GM12878 (cell line): ENCODE results near the gene MACROD2. TPM values are rescaled to one million over a fixed set of nuclear protein-coding genes. Genes with fewer than 3 reads are reported as not detected.
A peak's percentile ranks its signal among the peaks of the same experiment; 100 is the strongest.

Source experiments
- ATF2 ChIP-seq: IDR thresholded peaks from 2 replicates; pipeline ENCODE4 v1.6.1; 2012; ENCODE audit warnings: low read length, inconsistent platforms
- BCL3 ChIP-seq: IDR thresholded peaks from 2 replicates; pipeline ENCODE4 v1.6.1; 2011; ENCODE audit warnings: borderline replicate concordance, low read depth, mild to moderate bottlenecking, moderate library complexity, low read length; ENCODE audit not compliant: insufficient read depth, poor library complexity, severe bottlenecking
- BCLAF1 ChIP-seq: fragments of 450-650 bp; IDR thresholded peaks from 2 replicates; pipeline ENCODE4 v1.6.1; 2017; ENCODE audit warnings: antibody characterized with exemption, mild to moderate bottlenecking, moderate library complexity
- CBX3 ChIP-seq: fragments of 200-600 bp; sonication (generic); IDR thresholded peaks from 2 replicates; pipeline ENCODE4 v1.6.1; 2016; ENCODE audit warnings: low read depth, borderline replicate concordance
- CBX5 ChIP-seq: sonication (generic); IDR thresholded peaks from 2 replicates; pipeline ENCODE4 v1.6.1; 2016; ENCODE audit warnings: low read depth, moderate library complexity, mild to moderate bottlenecking, inconsistent platforms
- CEBPB ChIP-seq, 2 experiments: fragments of 150-350 bp in 1 of 2; IDR thresholded peaks; 2 replicates each; pipeline ENCODE4 v1.6.1; 2012 to 2014; ENCODE audit warnings: low read depth in 2 of 2, low read length in 2 of 2, borderline replicate concordance in 1 of 2, inconsistent platforms in 1 of 2
- CHD2 ChIP-seq: IDR thresholded peaks from 2 replicates; pipeline ENCODE4 v1.6.1; 2011; ENCODE audit warnings: low read depth, low read length, improper control_type of control experiment, borderline replicate concordance
- CREM ChIP-seq: IDR thresholded peaks from 2 replicates; pipeline ENCODE4 v1.6.1; 2014; ENCODE audit warnings: antibody characterized with exemption, low read depth
- EP300 ChIP-seq, 2 experiments: fragments of 150-350 bp in 1 of 2; IDR thresholded peaks; 2 replicates each; pipeline ENCODE4 v1.6.1; 2011 to 2012; ENCODE audit warnings: low read depth in 2 of 2, low read length in 2 of 2, borderline replicate concordance in 1 of 2, improper control_type of control experiment in 1 of 2, inconsistent platforms in 1 of 2; ENCODE audit not compliant: control insufficient read depth in 1 of 2
- IKZF2 ChIP-seq, 2 experiments: fragments of 450-650 bp; IDR thresholded peaks; 2 replicates each; pipeline ENCODE4 v1.6.1; 2017; ENCODE audit warnings: mild to moderate bottlenecking in 2 of 2, moderate library complexity in 2 of 2
- KAT2A ChIP-seq: conservative IDR thresholded peaks from 2 replicates; pipeline ENCODE4 v1.6.1; 2011; ENCODE audit warnings: low read depth, low read length; ENCODE audit not compliant: control insufficient read depth
- LARP7 ChIP-seq: fragments of 450-650 bp; IDR thresholded peaks from 2 replicates; pipeline ENCODE4 v1.6.1; 2017; ENCODE audit warnings: mild to moderate bottlenecking
- NR2C1 ChIP-seq: fragments of 450-650 bp; IDR thresholded peaks from 2 replicates; pipeline ENCODE4 v1.6.1; 2017; ENCODE audit warnings: antibody characterized with exemption, mild to moderate bottlenecking, moderate library complexity
- RCOR1 ChIP-seq: conservative IDR thresholded peaks from 2 replicates; pipeline ENCODE4 v1.6.1; 2012; ENCODE audit warnings: low read depth, low read length, improper control_type of control experiment
- SREBF2 ChIP-seq: IDR thresholded peaks from 2 replicates; pipeline ENCODE4 v1.6.1; 2012; ENCODE audit warnings: mild to moderate bottlenecking, low read length
- polyA plus RNA-seq, 11 experiments: library from polyadenylated mRNA; depleted of rRNA in 4 of 11; unstranded in 6 of 11; stranded (reverse) in 5 of 11; fragments of >200 nt; fragmentation: Nextera tagmentation in 4 of 11; fragmentation: Illumina TruSeq in 1 of 11; extraction: Ambion mirVana in 4 of 11; extraction: Trizol in 1 of 11; gene quantifications; 1 replicate in 1 of 11; 2 replicates in 10 of 11; pipeline versions ENCODE4 v1.2.1 to v1.2.3, GENCODE V29; 2011 to 2016; ENCODE audit warnings: inconsistent platforms in 2 of 11, missing spikeins in 2 of 11, low read depth in 1 of 11
- total RNA-seq, 4 experiments: library from RNA; depleted of rRNA in 3 of 4; stranded (reverse); fragments of >200 nt in 3 of 4; fragmentation: Illumina TruSeq in 1 of 4; extraction: Trizol in 1 of 4; gene quantifications; 2 replicates each; pipeline versions ENCODE4 v1.2.1 to v1.2.3, GENCODE V29; 2013 to 2021
- TF ChIP-seq, protein P1 (sequence below): fragments of 450-650 bp; IDR thresholded peaks from 2 replicates; pipeline ENCODE4 v1.6.1; 2018; ENCODE audit warnings: borderline replicate concordance, mild to moderate bottlenecking; ENCODE audit not compliant: partially characterized antibody
- TF ChIP-seq, protein P2 (sequence below): IDR thresholded peaks from 2 replicates; pipeline ENCODE4 v1.6.1; 2011; ENCODE audit warnings: low read depth, low read length, improper control_type of control experiment, borderline replicate concordance
- TF ChIP-seq, protein P3 (sequence below): fragments of 450-650 bp; IDR thresholded peaks from 2 replicates; pipeline ENCODE4 v1.6.1; 2014; ENCODE audit warnings: mild to moderate bottlenecking

MACROD2 gene
- total and polyA plus RNA-seq, 10 of the 15 experiments (the other 5 are each of a cell fraction or from before 2014, with no cell fraction given) = 1.1 to 21.5 (median 2.2) TPM

GRCh38 chr20:15317546-15318232 lies 1322.4 kb downstream of the MACROD2 start (continued):
- no peak for TF ChIP-seq BCL3
- no peak for TF ChIP-seq LARP7
- TF ChIP-seq, protein P1, sequence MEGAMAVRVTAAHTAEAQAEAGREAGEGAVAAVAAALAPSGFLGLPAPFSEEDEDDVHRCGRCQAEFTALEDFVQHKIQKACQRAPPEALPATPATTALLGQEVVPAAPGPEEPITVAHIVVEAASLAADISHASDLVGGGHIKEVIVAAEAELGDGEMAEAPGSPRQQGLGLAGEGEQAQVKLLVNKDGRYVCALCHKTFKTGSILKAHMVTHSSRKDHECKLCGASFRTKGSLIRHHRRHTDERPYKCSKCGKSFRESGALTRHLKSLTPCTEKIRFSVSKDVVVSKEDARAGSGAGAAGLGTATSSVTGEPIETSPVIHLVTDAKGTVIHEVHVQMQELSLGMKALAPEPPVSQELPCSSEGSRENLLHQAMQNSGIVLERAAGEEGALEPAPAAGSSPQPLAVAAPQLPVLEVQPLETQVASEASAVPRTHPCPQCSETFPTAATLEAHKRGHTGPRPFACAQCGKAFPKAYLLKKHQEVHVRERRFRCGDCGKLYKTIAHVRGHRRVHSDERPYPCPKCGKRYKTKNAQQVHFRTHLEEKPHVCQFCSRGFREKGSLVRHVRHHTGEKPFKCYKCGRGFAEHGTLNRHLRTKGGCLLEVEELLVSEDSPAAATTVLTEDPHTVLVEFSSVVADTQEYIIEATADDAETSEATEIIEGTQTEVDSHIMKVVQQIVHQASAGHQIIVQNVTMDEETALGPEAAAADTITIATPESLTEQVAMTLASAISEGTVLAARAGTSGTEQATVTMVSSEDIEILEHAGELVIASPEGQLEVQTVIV = no peak
- TF ChIP-seq CEBPB (IDR thresholded peaks at IDR 0.05; ENCODE audit: borderline replicate concordance in 1 of 2, low read depth in 2 of 2, low read length in 2 of 2) = no peak
- no peak for TF ChIP-seq BCLAF1
- TF ChIP-seq KAT2A = no peak
- TF ChIP-seq IKZF2 (IDR thresholded peaks at IDR 0.05) = no peak
- TF ChIP-seq, protein P2, sequence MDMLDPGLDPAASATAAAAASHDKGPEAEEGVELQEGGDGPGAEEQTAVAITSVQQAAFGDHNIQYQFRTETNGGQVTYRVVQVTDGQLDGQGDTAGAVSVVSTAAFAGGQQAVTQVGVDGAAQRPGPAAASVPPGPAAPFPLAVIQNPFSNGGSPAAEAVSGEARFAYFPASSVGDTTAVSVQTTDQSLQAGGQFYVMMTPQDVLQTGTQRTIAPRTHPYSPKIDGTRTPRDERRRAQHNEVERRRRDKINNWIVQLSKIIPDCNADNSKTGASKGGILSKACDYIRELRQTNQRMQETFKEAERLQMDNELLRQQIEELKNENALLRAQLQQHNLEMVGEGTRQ = no peak
- peak; percentile 72 for TF ChIP-seq ATF2
- no peak for TF ChIP-seq SREBF2
- no peak for TF ChIP-seq CBX3
- 0 out of 2 replicates have a peak, but pooled peaks have one; percentile 74 for TF ChIP-seq CBX5
- TF ChIP-seq, protein P3, sequence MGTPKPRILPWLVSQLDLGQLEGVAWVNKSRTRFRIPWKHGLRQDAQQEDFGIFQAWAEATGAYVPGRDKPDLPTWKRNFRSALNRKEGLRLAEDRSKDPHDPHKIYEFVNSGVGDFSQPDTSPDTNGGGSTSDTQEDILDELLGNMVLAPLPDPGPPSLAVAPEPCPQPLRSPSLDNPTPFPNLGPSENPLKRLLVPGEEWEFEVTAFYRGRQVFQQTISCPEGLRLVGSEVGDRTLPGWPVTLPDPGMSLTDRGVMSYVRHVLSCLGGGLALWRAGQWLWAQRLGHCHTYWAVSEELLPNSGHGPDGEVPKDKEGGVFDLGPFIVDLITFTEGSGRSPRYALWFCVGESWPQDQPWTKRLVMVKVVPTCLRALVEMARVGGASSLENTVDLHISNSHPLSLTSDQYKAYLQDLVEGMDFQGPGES = no peak
- TF ChIP-seq RCOR1 = no peak
- no peak for TF ChIP-seq CHD2
- TF ChIP-seq EP300 (IDR thresholded peaks at IDR 0.05; ENCODE audit: borderline replicate concordance in 1 of 2, control insufficient read depth in 1 of 2, low read depth in 2 of 2, low read length in 2 of 2) = 0 out of 4 replicates have a peak, but pooled peaks of 1 of the 2 experiments have one; percentile 43
- TF ChIP-seq CREM = peak; percentile 58; the same call in 1 of the 2 replicates
- TF ChIP-seq NR2C1 = no peak
